ENCODE data around the gene RDH5.

- TF ChIP-seq CTCF (IDR thresholded peaks at IDR 0.05; ENCODE audit: low read depth, low read length, poor library complexity, severe bottlenecking) (no peak), EZH2phosphoT487 (IDR thresholded peaks at IDR 0.05; ENCODE audit: borderline replicate concordance, low read length) (no peak)
Observed at GRCh38 chr12:55696796-55697462, 23.3 kb upstream of the RDH5 start.

Measured in DOHH2 (cell line).